ENCODE data around the gene BCKDHB. TPM values are rescaled to one million over a fixed set of nuclear protein-coding genes. Genes with fewer than 3 reads are reported as not detected.

The BCKDHB gene
- total and polyA plus RNA-seq, 9 donors = 12.0 to 33.4 (median 18.7) TPM

DNA sequence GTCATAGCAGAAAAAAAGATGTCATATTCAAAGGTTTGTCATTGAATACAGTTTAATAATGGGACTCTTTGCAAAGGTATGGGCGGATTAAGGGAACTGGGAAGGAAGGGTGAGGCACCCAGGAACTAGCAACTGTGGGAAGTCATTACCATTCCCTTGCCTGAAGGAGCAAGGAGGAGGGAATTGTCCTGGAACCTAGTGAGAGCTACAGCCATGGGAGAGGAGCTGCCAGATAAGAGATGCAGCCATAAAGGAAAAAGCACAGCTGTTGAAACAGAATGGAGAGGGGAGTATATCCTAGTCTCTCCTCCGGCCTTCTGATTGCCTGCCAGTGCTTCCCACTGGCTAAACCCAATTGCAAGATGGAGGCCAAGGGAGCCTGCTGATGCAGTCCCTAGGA lies 250.6 kb downstream of the BCKDHB start:
- no peak for DNase-seq
- no peak overlapping the region for H3K27ac ChIP-seq
- peaks cover 3% of the 10 kb centered on the region for H3K4me1 ChIP-seq (ENCODE audit: insufficient read depth)
- H3K27me3 ChIP-seq = no peaks in the 10 kb centered on the region
- WGBS, 3 donors = 38 to 44% (median 40%) methylated on average over 2 of the region's 2 CpGs
- H3K9me3 ChIP-seq = no peaks in the 10 kb centered on the region
- intact Hi-C loops (cut with DNase I) = no loop called here
- TF ChIP-seq EP300 (IDR thresholded peaks at IDR 0.05) (no peak), POLR2A (IDR thresholded peaks at IDR 0.05) (no peak)
- TF ChIP-seq, protein P1, sequence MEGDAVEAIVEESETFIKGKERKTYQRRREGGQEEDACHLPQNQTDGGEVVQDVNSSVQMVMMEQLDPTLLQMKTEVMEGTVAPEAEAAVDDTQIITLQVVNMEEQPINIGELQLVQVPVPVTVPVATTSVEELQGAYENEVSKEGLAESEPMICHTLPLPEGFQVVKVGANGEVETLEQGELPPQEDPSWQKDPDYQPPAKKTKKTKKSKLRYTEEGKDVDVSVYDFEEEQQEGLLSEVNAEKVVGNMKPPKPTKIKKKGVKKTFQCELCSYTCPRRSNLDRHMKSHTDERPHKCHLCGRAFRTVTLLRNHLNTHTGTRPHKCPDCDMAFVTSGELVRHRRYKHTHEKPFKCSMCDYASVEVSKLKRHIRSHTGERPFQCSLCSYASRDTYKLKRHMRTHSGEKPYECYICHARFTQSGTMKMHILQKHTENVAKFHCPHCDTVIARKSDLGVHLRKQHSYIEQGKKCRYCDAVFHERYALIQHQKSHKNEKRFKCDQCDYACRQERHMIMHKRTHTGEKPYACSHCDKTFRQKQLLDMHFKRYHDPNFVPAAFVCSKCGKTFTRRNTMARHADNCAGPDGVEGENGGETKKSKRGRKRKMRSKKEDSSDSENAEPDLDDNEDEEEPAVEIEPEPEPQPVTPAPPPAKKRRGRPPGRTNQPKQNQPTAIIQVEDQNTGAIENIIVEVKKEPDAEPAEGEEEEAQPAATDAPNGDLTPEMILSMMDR (IDR thresholded peaks at IDR 0.05) = no peak
- no peaks in the 10 kb centered on the region for H3K36me3 ChIP-seq
- no peak overlapping the region for H3K4me3 ChIP-seq

DNA sequence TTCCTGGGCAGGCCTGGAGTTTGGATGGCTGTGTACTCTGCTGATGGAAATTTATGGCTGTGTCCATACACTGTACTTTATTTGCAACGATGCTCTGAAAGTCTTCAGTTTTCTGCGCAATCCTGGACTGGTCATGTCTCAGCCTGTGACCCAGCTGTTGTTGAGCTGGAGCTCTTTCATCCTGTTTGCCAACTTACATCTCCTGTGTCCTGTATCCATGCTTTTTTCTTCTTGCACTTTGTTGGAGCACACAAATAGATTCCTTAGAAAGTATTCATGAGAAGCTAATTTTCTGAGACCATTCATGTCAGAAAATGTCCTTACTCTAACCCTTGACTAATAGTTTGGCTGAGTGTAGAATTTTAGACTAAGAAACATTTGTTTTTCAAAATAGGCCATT lies 251.2 kb downstream of the BCKDHB start:
- 38 to 48% (median 39%) methylated on average over 2 of the region's 2 CpGs for WGBS, 3 donors
- no peak overlapping the region for H3K4me3 ChIP-seq
- intact Hi-C loops (cut with DNase I) = no loop called here
- TF ChIP-seq, protein P1 (IDR thresholded peaks at IDR 0.05) = no peak
- no peak for TF ChIP-seq EP300 (IDR thresholded peaks at IDR 0.05)
- H3K27ac ChIP-seq = no peak overlapping the region
- H3K36me3 ChIP-seq = no peaks in the 10 kb centered on the region
- H3K9me3 ChIP-seq = no peaks in the 10 kb centered on the region
- H3K27me3 ChIP-seq = no peaks in the 10 kb centered on the region
- peaks cover 3% of the 10 kb centered on the region for H3K4me1 ChIP-seq (ENCODE audit: insufficient read depth)
- DNase-seq = no peak

DNA sequence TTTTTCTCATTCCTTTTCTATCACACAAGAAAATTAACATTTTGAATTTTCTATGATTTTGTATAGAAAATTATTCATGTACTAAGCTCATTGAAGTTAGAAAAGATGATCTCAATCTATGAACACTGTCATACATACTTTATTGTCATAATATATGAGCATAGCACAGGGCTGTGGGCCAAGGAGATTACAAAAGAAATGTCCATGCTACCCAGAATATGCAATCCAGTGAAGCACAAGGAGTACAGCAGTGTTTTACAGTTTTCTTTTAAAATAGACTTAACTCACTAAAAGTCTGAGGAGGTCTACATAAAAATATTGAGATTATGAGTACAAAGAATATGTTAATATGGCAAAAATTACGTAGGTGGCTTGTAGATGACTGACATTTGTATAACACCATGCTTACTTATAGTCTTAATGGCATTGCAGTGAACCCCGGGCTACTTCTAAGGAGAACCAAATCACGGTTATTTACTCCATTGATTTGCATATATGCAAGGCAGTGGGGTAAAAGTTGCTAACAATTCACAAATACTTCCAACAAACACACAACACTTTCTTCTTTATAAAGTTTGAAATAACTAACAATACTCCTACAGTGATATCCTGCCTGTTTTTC lies 257.1 kb downstream of the BCKDHB start:
- intact Hi-C loops (cut with DNase I) = no loop called here
- no peaks in the 10 kb centered on the region for H3K9me3 ChIP-seq

DNA sequence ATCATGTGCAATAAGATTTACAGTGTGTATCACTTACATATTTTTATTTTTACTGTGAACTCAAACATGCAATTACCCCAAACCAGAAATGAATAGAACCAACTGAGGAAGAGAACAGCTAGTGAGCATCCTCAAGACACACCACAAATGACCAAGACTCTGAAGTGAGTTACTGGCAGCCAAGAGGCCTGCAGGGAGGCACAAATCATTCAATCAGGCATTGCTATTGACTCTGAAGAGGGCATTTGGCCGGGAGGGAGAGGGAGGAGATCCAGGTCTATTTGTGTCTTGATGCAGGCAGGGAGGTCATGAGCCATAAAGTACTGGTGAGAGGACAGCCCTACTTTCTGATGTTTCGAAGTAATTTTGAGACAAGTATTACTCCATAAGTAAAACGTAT lies 257.7 kb downstream of the BCKDHB start:
- TF ChIP-seq POLR2A (IDR thresholded peaks at IDR 0.05) (no peak), EP300 (IDR thresholded peaks at IDR 0.05) (no peak)
- TF ChIP-seq, protein P1 (IDR thresholded peaks at IDR 0.05) = no peak
- Histone ChIP-seq H3K27me3 (no peaks in the 10 kb centered on the region), H3K4me1 (ENCODE audit: insufficient read depth) (peaks cover 2% of the 10 kb centered on the region), H3K9me3 (no peaks in the 10 kb centered on the region), H3K36me3 (no peaks in the 10 kb centered on the region), H3K27ac (no peak overlapping the region), H3K4me3 (no peak overlapping the region)
- intact Hi-C loops (cut with DNase I) = no loop called here
- DNase-seq = no peak
- 73 to 89% (median 86%) methylated on average over 3 of the region's 3 CpGs for WGBS, 3 donors

More for the DNA sequence above, 257.1 kb downstream of the BCKDHB start:
- DNase-seq = no peak
- TF ChIP-seq POLR2A (IDR thresholded peaks at IDR 0.05) (no peak), EP300 (IDR thresholded peaks at IDR 0.05) (no peak)
- TF ChIP-seq, protein P1 (IDR thresholded peaks at IDR 0.05) = no peak
- no peak overlapping the region for H3K27ac ChIP-seq
- peaks cover 2% of the 10 kb centered on the region for H3K4me1 ChIP-seq (ENCODE audit: insufficient read depth)
- 88 to 96% (median 95%) methylated on average over 3 of the region's 3 CpGs for WGBS, 3 donors
- no peak overlapping the region for H3K4me3 ChIP-seq
- H3K36me3 ChIP-seq = no peaks in the 10 kb centered on the region
- H3K27me3 ChIP-seq = no peaks in the 10 kb centered on the region
